Common myeloid progenitor, CD34-positive (primary cell): ENCODE measurements around the gene UNC79.

Experiments
- CTCF ChIA-PET: fragments of 350-600 bp; sonication (Branson Sonifier 250); formaldehyde crosslinking; loops from one replicate; lab custom pipeline; 2021; ENCODE audit warnings: antibody characterized with exemption; lab: Charles Lee
- POLR2A ChIA-PET: fragments of 350-600 bp; sonication (Branson Sonifier 250); formaldehyde crosslinking; loops from one replicate; lab custom pipeline; 2021; ENCODE audit warnings: antibody characterized with exemption; lab: Charles Lee
- DNase-seq, 3 donors: peaks; one replicate each; pipeline versions ENCODE4 v3.0.0 to v3.0.0-alpha.2; 2013
- H3K27ac ChIP-seq, 2 experiments: 1 replicate in 1 of 2; 2 replicates in 1 of 2; pipeline ENCODE4 v1.7.0; 2013; ENCODE audit warnings: inconsistent platforms in 2 of 2, low read length in 2 of 2, mild to moderate bottlenecking in 2 of 2, low read depth in 1 of 2, moderate library complexity in 1 of 2; ENCODE audit not compliant: severe bottlenecking in 2 of 2, insufficient read depth in 1 of 2, poor library complexity in 1 of 2
- H3K27me3 ChIP-seq, 5 experiments: replicated peaks in 2 of 5; 1 replicate in 3 of 5; 2 replicates in 2 of 5; pipeline versions ENCODE4 v1.6.1 to v1.7.0; 2013; ENCODE audit warnings: low read length in 4 of 5, mild to moderate bottlenecking in 2 of 5, moderate library complexity in 2 of 5, inconsistent platforms in 1 of 5; ENCODE audit not compliant: insufficient read depth in 5 of 5, control insufficient read depth in 4 of 5
- H3K36me3 ChIP-seq, 4 experiments: 1 replicate in 2 of 4; 2 replicates in 2 of 4; pipeline versions ENCODE4 v1.6.1 to v1.7.0; 2013; ENCODE audit warnings: low read length in 3 of 4, control low read depth in 1 of 4, mild to moderate bottlenecking in 1 of 4; ENCODE audit not compliant: control insufficient read depth in 4 of 4, insufficient read depth in 4 of 4
- H3K4me1 ChIP-seq, 4 experiments: 1 replicate in 3 of 4; 2 replicates in 1 of 4; pipeline versions ENCODE4 v1.6.1 to v1.7.1; 2013; ENCODE audit warnings: low read length in 3 of 4, mild to moderate bottlenecking in 3 of 4, control low read depth in 1 of 4, inconsistent platforms in 1 of 4, moderate library complexity in 1 of 4; ENCODE audit not compliant: control insufficient read depth in 4 of 4, insufficient read depth in 4 of 4; ENCODE audit errors: control extremely low read depth in 1 of 4
- H3K4me3 ChIP-seq, 7 experiments: 1 replicate in 4 of 7; 2 replicates in 3 of 7; pipeline versions ENCODE4 v1.5.1 to v1.7.0; 2013; ENCODE audit warnings: mild to moderate bottlenecking in 7 of 7, low read length in 6 of 7, moderate library complexity in 6 of 7, inconsistent platforms in 2 of 7, low read depth in 2 of 7, control low read depth in 1 of 7; ENCODE audit not compliant: insufficient read depth in 4 of 7, control insufficient read depth in 1 of 7; ENCODE audit errors: extremely low read depth in 1 of 7
- H3K9me3 ChIP-seq, 5 experiments: 1 replicate in 4 of 5; 2 replicates in 1 of 5; pipeline versions ENCODE4 v1.6.1 to v1.7.1; 2013; ENCODE audit warnings: low read length in 4 of 5, mild to moderate bottlenecking in 2 of 5, inconsistent platforms in 1 of 5, low read depth in 1 of 5, moderate library complexity in 1 of 5; ENCODE audit not compliant: control insufficient read depth in 4 of 5, insufficient read depth in 2 of 5; ENCODE audit errors: control extremely low read depth in 1 of 5
- WGBS: methylation state at CpG from one replicate; pipeline ENCODE4 v1.1.5; 2013; ENCODE audit not compliant: insufficient coverage; 5-methylcytosine and 5-hydroxymethylcytosine counted together

UNC79 gene

DNA sequence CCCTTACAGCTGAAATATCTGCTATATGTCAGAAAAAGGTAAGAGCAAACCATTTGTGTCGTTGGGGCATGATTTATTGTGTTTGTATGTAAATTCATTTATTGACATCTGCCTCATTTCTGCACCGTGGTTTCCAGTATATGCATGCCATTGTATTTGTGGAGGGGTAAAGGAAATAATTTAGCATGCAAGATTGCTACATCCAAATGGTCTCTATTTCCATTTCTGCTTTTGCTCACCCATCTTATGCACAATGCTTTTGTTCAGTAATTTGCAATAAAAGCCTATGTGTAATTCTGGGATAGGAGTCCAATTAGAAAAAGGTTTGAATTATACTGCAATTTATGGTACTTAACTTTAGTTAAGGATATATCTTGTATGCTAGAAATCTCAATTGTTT, 101.8 kb downstream of the UNC79 start:
- H3K9me3 ChIP-seq = no peaks in the 10 kb centered on the region
- WGBS = no CpG with 5 or more reads among the region's 2 CpGs
- ChIA-PET POLR2A (no interaction called here), CTCF (no interaction called here)
- no peak for DNase-seq
- no peak overlapping the region for H3K4me3 ChIP-seq
- no peak overlapping the region for H3K27ac ChIP-seq
- H3K36me3 ChIP-seq = no peaks in the 10 kb centered on the region
- H3K27me3 ChIP-seq = peaks cover 0 to 3% (median 3%) of the 10 kb centered on the region in 5 experiments
- peaks cover 0 to 3% (median 0%) of the 10 kb centered on the region in 4 experiments for H3K4me1 ChIP-seq

- H3K27ac ChIP-seq = no peak overlapping the region
- no peaks in the 10 kb centered on the region for H3K9me3 ChIP-seq
- no peak for DNase-seq
- peaks cover 0 to 3% (median 0%) of the 10 kb centered on the region in 4 experiments for H3K4me1 ChIP-seq
- no CpG with 5 or more reads among the region's 2 CpGs for WGBS
- H3K27me3 ChIP-seq = peaks cover 0 to 1% (median 0%) of the 10 kb centered on the region in 5 experiments
- CTCF ChIA-PET = no interaction called here
- H3K4me3 ChIP-seq = no peak overlapping the region
- POLR2A ChIA-PET = no interaction called here
- no peaks in the 10 kb centered on the region for H3K36me3 ChIP-seq
Measured at GRCh38 chr14:93533437-93533836, 102.7 kb downstream of the UNC79 start.

DNA sequence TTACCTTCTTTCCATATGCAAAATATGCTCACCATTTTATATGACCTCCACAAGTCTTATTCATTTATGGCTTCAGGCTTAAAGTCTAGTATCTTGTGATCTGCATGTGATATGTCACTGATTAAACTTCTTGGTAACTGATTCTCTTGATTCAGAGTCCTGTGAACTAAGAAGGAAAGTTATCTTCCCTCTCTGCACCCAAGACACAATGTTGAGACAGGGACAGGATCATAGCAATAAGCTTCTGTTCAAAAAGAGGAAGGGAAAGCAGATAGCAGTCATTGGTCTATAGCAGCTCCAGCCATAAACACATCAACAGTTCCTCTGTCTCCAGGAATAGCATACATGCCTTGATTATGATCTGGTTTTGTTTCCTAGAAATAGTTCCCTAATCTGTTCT, 103.1 kb downstream of the UNC79 start:
- peak in 2 of 3 donors; percentile 30 to 48 for DNase-seq
- Histone ChIP-seq H3K9me3 (no peaks in the 10 kb centered on the region), H3K36me3 (no peaks in the 10 kb centered on the region), H3K27me3 (no peaks in the 10 kb centered on the region), H3K27ac (no peak overlapping the region), H3K4me3 (no peak overlapping the region), H3K4me1 (peaks cover 0 to 3% (median 0%) of the 10 kb centered on the region in 4 experiments)
- POLR2A ChIA-PET = no interaction called here
- CTCF ChIA-PET = no interaction called here

DNA sequence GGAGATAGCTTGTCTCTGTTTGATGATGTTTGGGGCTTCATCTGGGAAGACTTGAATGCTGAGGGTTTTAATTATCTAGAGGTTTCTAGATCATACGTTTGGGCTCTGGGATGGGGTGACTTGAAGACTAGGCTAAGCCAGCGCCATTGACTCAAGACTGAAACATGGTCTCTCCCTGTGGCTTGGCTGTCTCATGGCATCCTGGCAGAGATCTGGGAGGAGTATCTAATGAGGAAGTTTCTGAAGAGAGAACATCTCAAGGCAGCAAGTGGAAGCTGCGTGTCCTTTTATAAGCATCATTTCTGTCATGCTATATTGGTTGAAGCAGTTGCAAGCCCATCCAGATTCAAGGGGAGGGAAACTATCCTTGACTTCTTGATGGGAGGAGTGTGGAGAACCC, 104.8 kb downstream of the UNC79 start:
- Histone ChIP-seq H3K27me3 (peaks cover 0 to 2% (median 0%) of the 10 kb centered on the region in 5 experiments), H3K4me1 (peaks cover 0 to 3% (median 0%) of the 10 kb centered on the region in 4 experiments), H3K36me3 (no peaks in the 10 kb centered on the region), H3K4me3 (no peak overlapping the region), H3K9me3 (no peaks in the 10 kb centered on the region), H3K27ac (no peak overlapping the region)
- 100% methylated on average over 2 of the region's 3 CpGs for WGBS
- POLR2A ChIA-PET = no interaction called here
- CTCF ChIA-PET = no interaction called here
- DNase-seq = no peak

DNA sequence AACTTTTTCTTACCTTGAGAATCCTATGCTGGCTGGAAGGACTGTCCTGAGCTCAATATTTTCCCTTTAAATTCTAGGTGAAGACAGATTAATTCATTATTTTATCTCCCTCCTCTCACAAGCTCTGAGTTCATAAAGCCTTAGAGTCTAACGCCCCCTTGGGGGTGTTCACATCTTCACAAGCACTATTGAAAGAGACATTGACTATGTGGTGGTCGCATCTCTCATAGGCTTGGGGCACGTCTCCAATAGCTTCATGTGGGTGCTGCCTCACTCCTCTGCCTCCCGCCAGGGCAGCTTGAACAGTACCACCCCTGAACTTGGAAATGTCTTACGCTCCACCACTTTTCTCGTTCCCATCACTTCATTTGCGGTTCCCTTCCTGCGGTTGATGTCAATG, 106.2 kb downstream of the UNC79 start:
- ChIA-PET CTCF (interaction anchor here (1.0 to 1.2 kb wide), 2 partner anchors 9 to 303 kb away, joined by 3 read pairs; no protein-coding TSS in a partner anchor), POLR2A (no interaction called here)
- Histone ChIP-seq H3K36me3 (no peaks in the 10 kb centered on the region), H3K27me3 (peaks cover 0 to 2% (median 0%) of the 10 kb centered on the region in 5 experiments), H3K4me3 (no peak overlapping the region), H3K27ac (no peak overlapping the region), H3K4me1 (peaks cover 0 to 3% (median 0%) of the 10 kb centered on the region in 4 experiments), H3K9me3 (no peaks in the 10 kb centered on the region)
- WGBS = 98% methylated on average over 7 of the region's 8 CpGs
- DNase-seq = peak in 2 of 3 donors; percentile 18 to 28

DNA sequence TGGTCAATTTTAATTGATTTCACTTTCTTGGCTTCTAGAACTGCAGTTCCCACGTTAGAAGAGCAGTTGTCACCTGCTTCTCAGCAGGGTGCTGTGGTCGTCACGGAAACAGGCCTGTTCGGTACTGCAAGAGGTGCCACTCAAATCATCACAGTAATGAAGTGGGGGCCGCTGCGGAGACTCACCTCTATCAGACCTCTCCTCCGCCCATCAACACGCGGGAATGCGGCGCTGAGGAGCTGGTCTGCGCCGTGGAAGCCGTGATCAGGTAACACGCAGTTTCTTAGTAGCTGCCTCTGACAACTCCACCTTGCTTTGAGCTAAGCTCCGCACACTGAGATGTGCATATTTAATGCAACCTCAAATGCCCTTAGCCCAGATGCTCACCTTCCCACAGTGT, 107.2 kb downstream of the UNC79 start:
- ChIA-PET POLR2A (no interaction called here), CTCF (no interaction called here)
- H3K27ac ChIP-seq = no peak overlapping the region
- peaks cover 0 to 5% (median 0%) of the 10 kb centered on the region in 5 experiments for H3K27me3 ChIP-seq
- no peaks in the 10 kb centered on the region for H3K9me3 ChIP-seq
- H3K36me3 ChIP-seq = no peaks in the 10 kb centered on the region
- no peak for DNase-seq
- no peak overlapping the region for H3K4me3 ChIP-seq
- 95% methylated on average over 16 of the region's 16 CpGs for WGBS
- H3K4me1 ChIP-seq = peaks cover 0 to 3% (median 0%) of the 10 kb centered on the region in 4 experiments

- H3K27ac ChIP-seq = no peak overlapping the region
- POLR2A ChIA-PET = no interaction called here
- peak in 2 of 3 donors; percentile 40 to 50 for DNase-seq
- H3K9me3 ChIP-seq = no peaks in the 10 kb centered on the region
- H3K36me3 ChIP-seq = no peaks in the 10 kb centered on the region
- peaks cover 0 to 3% (median 0%) of the 10 kb centered on the region in 4 experiments for H3K4me1 ChIP-seq
- no peak overlapping the region for H3K4me3 ChIP-seq
- CTCF ChIA-PET = no interaction called here
- H3K27me3 ChIP-seq = peaks cover 0 to 5% (median 0%) of the 10 kb centered on the region in 5 experiments
- WGBS = 98% methylated on average over 9 of the region's 9 CpGs
Measured at GRCh38 chr14:93538413-93538812, 107.7 kb downstream of the UNC79 start.
